ENCODE results near the gene OR5P2.

The OR5P2 gene

GRCh38 chr11:7749456-7749855 is 47.3 kb downstream of the OR5P2 start:
- TF ChIP-seq POLR2A (IDR thresholded peaks at IDR 0.05; ENCODE audit: low read length) (no peak), GATA1 (IDR thresholded peaks at IDR 0.05; ENCODE audit: low read depth, low read length) (no peak)
- DNase-seq, result no peak
